Fibroblast of lung (primary cell): ENCODE measurements around the gene HNRNPAB.

Experiments used
- CTCF ChIP-seq, 2 donors: IDR thresholded peaks in 1 of 2; conservative IDR thresholded peaks in 1 of 2; 1 replicate in 1 of 2; 2 replicates in 1 of 2; pipeline ENCODE4 v1.5.1; 2011 to 2012; ENCODE audit warnings: low read length in 2 of 2, control low read depth in 1 of 2, inconsistent platforms in 1 of 2, low read depth in 1 of 2, mild to moderate bottlenecking in 1 of 2
- EZH2 ChIP-seq: IDR thresholded peaks from 2 replicates; pipeline ENCODE4 v1.5.1; 2012; ENCODE audit warnings: low read length, control low read depth, mild to moderate bottlenecking; ENCODE audit errors: missing control alignments

GRCh38 chr5:178210073-178210535 is 5.8 kb downstream of the HNRNPAB start:
- no peak for TF ChIP-seq CTCF (conservative IDR thresholded peaks at IDR 0.05 in 1 of 2, IDR thresholded peaks at IDR 0.05 in 1 of 2; ENCODE audit: low read depth in 1 of 2, low read length in 2 of 2)
- TF ChIP-seq EZH2, result no peak
